NCI-H2029 (cell line): ENCODE results near the gene TMC1.
"Not testable (repeated sequence)": the region's sequence is repeated elsewhere in the genome, so short reads cannot be mapped to it uniquely, and the experiment has no call there.

Source experiments
- DNase-seq: peaks from one replicate; lab custom pipeline; 2025; lab: John Stamatoyannopoulos, UW

Gene TMC1

GRCh38 chr9:72763022-72763421 lies 241.6 kb downstream of the TMC1 start:
- no peak for DNase-seq

DNA sequence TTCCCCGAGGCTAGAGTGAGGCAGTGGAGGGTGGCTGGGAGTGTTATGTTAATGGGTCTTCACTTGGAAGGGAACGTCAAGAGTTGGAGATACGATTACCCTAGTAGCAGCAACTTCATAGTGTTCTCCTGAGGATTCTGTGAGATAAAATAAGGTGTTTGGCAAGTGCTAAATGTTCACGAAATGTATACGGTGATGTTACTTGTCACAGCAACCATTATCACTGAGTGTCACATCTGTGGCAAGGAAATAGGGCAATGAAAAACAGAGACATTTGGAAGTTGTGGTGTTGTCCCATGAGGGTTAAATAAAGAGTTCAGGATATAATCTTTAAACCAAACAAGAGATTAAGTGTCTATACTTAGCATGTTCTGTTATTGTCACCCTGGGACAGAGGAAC lies 248.1 kb downstream of the TMC1 start:
- no peak for DNase-seq

GRCh38 chr9:72772661-72773060 lies 251.3 kb downstream of the TMC1 start:
- DNase-seq, result no peak

DNA sequence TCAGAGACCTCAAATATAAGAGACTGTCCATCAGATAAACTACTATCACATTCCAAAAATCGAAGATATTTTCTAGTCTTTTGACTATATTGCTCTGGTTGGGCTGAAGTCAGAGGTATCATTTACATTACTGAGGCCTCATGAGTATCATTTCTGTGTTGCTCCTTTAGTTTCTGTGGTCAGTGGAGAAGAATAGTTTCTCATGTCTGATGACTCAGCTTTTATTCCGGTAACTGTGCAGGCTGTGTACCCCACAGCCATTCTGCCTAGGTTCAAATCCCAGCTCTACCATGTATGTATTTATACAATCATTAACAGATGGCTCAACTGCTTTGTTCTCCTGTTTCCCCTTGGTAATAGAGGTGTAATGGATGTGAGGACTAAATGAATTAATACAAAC lies 252.2 kb downstream of the TMC1 start:
- DNase-seq, result no peak

GRCh38 chr9:72775570-72775969 lies 254.2 kb downstream of the TMC1 start:
- no peak for DNase-seq

DNA sequence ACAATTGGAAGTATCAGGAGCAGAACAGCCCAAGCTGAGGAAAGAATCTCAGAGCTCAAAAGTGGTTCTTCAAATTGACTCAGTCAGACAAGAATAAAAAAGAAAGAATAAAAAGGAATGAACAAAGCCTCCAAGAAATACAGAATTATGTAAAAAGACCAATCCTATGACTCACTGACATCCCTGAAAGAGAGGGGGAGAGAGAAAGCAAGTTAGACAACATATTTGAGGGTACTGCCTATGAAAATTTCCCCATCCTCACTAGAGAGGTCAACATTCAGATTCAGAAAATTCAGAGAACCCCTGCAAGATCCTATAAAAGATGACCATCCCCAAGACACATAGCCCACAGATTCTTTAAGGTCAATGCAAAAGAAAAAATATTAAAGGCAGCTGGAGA lies 258.2 kb downstream of the TMC1 start:
- DNase-seq, result no peak

- DNase-seq, result no peak
Observed at GRCh38 chr9:72786948-72787347, 265.5 kb downstream of the TMC1 start.

DNA sequence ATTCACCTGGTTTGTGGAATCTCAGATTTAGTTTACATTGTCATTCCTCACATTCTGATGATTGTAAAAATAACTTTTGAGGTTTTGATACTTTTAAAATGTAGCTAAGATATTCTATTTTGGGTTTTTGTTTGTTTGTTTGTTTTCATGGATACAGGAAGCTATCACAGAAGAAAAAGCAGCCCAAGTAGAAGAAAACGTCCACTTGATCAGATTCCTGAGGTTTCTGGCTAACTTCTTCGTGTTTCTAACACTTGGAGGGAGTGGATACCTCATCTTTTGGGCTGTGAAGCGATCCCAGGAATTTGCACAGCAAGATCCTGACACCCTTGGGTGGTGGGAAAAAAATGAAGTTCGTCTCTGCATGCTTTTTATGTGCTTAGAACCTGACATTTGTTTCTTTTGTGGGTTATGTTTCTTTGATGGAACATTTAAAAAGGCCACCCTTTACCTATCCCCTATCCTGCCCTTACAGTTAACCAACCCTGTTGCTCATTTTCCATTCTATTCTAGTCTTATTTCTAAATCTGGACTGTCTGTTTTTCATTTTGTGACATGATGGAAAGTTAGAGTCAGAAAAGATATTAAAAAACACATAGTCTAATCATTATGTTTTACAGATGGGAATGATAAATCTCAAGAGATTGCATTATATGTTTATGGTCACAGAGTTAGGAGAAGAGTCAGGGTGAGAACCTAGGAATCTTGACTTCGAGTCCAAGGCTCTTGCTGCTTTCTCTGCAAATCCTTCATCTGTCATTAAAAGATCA lies 267.7 kb downstream of the TMC1 start:
- no peak for DNase-seq

GRCh38 chr9:72789885-72790284 lies 268.5 kb downstream of the TMC1 start:
- DNase-seq, result no peak

DNA sequence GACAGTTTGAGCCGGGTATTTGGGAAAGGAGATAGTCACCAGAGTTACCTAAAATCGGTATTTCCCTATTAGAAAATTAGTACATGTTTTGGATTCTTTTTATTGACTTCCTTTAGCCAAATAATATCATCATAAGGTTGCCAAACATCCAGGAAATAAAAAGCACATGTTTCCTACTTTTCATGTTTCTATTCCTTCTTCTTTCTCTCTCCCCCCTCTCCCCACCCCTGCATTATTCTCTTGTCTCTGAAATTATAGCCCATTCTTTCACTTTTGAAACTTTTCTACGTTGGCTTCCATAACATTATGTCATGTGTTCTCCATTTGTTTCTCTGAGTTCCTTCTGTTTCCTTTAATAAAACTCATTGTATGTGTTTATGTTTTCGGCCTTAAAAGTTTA lies 269.6 kb downstream of the TMC1 start:
- no peak for DNase-seq

DNA sequence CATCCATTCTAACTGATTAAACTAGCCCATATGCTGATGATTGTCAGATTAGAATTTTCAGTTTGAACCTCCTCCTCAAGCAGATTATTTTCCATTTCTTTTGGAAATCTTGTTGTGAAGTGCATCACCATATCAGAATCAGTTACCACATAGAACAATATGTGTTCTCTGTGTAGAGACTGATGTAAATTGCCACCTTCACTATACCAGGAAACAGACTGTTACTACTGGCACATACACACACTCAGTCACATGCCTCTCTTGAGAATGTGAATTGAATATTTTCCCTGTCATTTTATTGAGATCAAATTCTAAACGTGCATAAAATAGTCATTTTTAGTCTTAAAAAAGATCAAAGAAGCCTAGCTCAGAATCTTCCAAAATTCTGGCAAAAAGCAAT lies 270.0 kb downstream of the TMC1 start:
- no peak for DNase-seq

DNA sequence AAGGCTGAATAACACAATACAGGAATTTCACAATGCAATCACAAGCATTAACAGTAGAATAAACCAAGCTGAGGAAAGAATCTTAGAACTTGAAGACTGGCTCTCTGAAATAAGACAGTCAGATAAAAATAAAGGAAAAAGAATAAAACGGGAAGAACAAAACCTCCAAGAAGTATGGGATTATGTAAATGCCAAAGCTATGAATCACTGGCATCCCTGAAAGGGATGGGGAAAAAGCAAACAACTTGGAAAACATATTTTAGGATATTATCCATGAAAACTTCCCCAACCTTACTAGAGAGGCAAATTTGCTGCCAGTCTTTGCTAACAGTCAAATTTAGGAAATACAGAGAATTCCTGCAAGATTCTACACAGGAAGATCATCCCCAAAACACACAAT lies 273.5 kb downstream of the TMC1 start:
- DNase-seq, result no peak

DNA sequence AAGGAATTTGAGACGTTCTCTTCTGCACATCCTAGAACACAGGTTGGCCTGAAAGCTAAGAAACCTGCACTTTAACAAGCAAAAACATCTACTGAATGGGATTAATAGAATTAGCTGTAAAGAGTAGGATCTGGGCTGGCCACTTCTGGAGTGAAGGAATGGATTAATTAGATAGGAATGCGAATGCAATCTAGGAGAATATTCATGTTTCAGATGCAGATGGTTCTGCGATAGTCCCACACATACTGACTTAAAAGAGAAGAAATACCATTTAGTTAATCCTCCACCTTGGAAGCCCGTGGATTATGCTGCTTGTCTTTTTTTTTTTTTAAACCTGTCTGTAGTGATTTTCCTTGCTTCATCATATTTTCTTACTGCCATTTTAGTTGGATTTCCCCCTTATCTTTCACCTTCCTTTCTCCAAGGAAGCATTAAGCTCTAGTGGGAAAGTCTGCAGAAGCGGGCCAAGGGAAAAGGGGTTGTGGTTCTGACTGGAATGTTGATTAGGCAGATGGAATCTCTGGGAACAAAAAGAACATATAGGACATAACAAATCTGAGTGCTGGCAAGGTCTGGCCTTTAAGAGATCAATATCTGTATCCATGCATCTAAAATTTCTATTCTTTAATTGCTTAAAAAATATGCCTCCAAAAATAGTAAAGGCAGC lies 279.1 kb downstream of the TMC1 start:
- DNase-seq, result no peak

DNA sequence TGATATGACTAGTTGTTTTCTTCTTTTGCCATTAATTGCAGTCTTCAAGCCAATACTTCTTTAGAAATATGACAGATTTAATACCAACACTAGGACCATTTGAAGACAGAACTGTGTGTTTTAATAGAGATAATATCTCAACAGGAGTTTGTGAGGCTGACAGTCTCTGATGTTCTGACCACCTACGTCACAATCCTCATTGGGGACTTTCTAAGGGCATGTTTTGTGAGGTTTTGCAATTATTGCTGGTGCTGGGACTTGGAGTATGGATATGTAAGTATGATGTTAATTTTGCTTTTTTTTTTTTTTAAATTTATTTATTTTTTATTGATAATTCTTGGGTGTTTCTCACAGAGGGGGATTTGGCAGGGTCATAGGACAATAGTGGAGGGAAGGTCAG lies 283.8 kb downstream of the TMC1 start:
- DNase-seq, result no peak

- DNase-seq, result not testable (repeated sequence)
Observed at GRCh38 chr9:72806313-72806809, 285.0 kb downstream of the TMC1 start.

- DNase-seq, result no peak
Observed at GRCh38 chr9:72807765-72808445, 286.5 kb downstream of the TMC1 start.

GRCh38 chr9:72808446-72808768 lies 287.0 kb downstream of the TMC1 start:
- no peak for DNase-seq

- DNase-seq, result no peak
Observed at GRCh38 chr9:72809586-72809985, 288.2 kb downstream of the TMC1 start.

DNA sequence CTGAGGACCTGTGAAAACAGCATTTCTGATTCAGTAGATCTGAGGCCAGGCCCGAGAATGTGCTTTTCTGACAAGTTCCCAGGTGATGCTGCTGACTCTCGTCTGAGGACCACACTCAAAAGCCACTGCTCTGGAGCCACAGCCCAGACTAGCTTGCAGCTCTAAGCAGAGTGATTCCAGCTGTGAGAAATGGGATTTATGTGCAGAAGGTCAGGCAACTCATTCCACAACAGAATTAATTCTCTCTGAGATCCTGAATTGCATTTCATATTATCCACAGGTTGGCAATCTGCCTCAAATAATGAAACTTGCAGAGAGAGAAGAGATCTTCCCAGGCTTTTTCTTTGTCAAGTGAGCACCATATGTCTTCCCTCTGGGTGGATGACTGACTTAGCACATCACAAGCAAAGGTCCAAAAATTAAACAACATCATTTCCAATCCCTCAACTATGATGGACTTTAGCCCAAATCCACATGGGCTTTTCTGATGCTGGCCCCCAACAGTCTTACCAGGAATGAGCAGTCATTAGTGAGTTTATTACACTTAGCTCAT lies 291.2 kb downstream of the TMC1 start:
- no peak for DNase-seq

DNA sequence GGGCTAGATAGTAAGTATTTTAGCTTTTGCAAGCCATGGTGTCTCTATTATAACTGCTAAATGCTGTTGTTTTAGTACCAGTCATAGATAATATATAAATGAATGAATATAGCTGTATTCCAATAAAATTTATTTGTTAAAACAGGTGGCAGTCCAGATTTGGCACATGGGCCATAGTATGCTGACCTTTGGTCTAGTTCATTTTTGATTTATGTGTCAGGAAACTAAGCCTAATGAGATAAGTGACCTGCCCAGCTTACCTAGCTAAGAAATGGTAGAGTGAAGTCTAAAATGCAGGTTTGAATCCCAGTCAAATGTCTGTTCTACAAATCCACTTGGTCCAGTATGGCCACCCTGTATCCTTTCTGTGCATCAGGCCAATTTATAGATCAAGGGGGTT lies 292.1 kb downstream of the TMC1 start:
- DNase-seq, result no peak

DNA sequence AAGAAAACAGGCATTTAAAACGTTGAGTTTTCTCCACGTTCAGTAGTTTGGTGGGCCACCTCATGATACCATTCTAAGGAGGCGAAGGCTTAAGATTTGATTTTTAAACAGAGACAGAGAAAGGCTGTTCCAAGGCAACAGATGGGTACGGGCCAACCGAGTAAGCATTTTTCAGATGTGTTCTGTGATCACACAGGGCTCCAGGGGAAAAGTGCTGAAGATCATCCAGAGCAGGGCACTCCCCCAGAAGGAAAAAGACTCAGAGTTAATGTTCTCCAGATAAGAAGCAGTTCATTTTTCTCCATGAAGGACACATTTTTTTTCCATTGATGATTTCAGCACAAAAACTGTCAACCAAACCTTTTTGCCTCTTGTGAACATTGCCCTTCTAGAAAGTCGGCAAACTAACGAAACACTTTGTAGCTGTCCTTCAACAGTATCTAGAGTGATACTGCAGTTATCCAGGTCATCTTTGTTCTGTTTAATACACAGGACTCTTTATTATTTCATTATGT lies 292.7 kb downstream of the TMC1 start:
- DNase-seq, result no peak

DNA sequence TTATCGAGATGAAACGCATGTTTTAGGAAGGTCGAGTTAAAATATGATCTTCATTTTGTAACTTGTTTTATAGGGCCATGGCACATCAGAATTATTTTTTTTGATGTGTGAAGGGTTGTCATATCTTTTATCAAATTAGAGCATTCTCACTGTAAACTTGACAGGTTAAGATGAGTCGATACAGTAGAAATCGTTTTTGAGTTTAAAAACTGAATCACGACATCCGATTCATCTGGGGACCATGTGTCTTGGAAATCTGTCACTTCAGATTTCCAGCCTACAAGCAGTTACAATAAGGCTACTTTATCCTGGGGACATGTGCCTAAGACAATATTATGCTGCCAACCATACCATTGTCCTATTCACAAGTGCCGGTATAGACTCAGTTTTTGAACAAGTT lies 295.3 kb downstream of the TMC1 start:
- no peak for DNase-seq

DNA sequence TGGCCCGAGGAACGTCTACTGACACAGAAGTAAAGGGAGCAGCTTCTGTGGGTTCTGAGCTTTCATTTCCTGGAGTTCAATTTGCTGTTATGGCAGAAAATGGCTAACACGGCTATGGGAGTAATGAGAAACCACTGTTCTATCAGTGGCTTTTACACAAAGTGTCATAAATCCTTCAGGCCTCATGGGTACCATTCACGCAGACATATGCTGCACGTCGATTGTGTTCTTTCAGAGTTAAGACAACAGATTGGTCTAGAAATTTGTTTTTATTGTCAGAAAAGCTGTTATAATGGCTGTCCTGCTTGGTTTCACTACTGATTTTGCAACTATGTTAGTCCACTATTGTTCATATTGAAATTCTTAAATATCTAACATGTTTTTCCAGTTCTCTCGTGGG lies 296.0 kb downstream of the TMC1 start:
- DNase-seq, result no peak
